Measurements from ENCODE around the gene VANGL1. TPM values are rescaled to one million over a fixed set of nuclear protein-coding genes. Genes with fewer than 3 reads are reported as not detected.

Gene VANGL1
- total RNA-seq, 3 donors from 2014 or later = 15.6 to 21.7 (median 17.9) TPM

DNA sequence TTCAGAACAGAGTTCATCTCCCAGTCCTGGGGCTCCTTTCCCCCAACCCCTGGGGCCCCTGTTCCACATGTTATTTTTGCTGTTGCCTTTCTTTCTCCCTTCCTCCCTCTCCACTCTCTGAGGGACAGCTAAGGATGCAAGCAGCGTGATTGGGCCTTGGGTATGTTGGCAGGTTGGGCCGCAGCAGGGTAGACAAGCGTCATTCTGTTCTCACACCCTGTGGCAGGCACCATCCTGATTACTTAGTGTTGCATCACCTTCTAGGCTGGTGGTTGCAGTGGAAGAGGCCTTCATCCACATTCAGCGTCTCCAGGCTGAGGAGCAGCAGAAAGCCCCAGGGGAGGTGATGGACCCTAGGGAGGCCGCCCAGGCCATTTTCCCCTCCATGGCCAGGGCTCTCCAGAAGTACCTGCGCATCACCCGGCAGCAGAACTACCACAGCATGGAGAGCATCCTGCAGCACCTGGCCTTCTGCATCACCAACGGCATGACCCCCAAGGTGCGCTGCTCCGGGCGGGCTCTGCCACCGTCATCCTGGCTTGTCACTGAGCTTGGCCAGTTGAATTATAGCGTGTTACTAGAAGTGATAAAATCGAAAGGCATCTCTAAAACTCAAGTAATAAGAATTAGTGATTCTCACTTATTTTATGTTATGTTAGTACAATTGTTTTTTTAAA is 43.4 kb downstream of the VANGL1 start:
- H3K4me3 ChIP-seq = no peak overlapping the region
- DNase-seq (no peak), ATAC-seq (no peak)
- H3K9me3 ChIP-seq = no peaks in the 10 kb centered on the region
- H3K4me1 ChIP-seq (ENCODE audit: low read depth) = no peaks in the 10 kb centered on the region
- H3K36me3 ChIP-seq (ENCODE audit: low read depth) = peaks cover 3% of the 10 kb centered on the region
- TF ChIP-seq, protein P1, sequence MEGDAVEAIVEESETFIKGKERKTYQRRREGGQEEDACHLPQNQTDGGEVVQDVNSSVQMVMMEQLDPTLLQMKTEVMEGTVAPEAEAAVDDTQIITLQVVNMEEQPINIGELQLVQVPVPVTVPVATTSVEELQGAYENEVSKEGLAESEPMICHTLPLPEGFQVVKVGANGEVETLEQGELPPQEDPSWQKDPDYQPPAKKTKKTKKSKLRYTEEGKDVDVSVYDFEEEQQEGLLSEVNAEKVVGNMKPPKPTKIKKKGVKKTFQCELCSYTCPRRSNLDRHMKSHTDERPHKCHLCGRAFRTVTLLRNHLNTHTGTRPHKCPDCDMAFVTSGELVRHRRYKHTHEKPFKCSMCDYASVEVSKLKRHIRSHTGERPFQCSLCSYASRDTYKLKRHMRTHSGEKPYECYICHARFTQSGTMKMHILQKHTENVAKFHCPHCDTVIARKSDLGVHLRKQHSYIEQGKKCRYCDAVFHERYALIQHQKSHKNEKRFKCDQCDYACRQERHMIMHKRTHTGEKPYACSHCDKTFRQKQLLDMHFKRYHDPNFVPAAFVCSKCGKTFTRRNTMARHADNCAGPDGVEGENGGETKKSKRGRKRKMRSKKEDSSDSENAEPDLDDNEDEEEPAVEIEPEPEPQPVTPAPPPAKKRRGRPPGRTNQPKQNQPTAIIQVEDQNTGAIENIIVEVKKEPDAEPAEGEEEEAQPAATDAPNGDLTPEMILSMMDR (IDR thresholded peaks at IDR 0.05) = no peak
- intact Hi-C loops (cut with DNase I, micrococcal nuclease) = no loop called here

DNA sequence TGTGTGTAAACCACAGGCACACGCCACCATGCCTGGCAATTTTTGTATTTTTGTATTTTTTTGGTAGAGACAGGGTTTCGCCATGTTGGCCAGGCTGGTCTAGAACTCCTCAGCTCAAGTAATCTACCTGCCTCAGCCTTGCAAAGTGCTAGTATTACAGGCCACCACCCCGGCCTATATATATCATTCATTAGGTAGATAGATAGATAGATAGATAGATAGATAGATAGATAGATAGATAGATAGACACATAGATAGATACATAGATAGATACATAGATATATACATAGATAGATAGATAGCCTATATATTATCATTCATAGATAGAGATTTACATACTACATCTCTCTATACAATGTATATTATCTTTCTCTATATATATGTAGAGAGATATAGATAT is 46.0 kb downstream of the VANGL1 start:
- no peak for DNase-seq
- H3K4me3 ChIP-seq = no peak overlapping the region
- H3K4me1 ChIP-seq (ENCODE audit: low read depth) = no peaks in the 10 kb centered on the region
- H3K9me3 ChIP-seq = no peaks in the 10 kb centered on the region
- intact Hi-C loops (cut with DNase I, micrococcal nuclease) = no loop called here
- no peak for ATAC-seq
- H3K36me3 ChIP-seq (ENCODE audit: low read depth) = peaks cover 3% of the 10 kb centered on the region
- TF ChIP-seq, protein P1 (IDR thresholded peaks at IDR 0.05) = no peak

DNA sequence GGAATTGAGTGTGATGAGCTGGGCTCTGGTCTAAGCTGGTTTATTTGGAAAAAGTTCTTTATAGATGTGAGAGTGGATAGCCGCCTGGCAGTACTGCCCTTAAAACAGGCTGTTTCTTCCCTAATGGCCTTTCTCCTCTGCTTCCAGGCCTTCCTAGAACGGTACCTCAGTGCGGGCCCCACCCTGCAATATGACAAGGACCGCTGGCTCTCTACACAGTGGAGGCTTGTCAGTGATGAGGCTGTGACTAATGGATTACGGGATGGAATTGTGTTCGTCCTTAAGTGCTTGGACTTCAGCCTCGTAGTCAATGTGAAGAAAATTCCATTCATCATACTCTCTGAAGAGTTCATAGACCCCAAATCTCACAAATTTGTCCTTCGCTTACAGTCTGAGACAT is 49.2 kb downstream of the VANGL1 start:
- intact Hi-C loops (cut with DNase I, micrococcal nuclease) = no loop called here
- DNase-seq (no peak), ATAC-seq (no peak)
- H3K36me3 ChIP-seq (ENCODE audit: low read depth) = no peaks in the 10 kb centered on the region
- TF ChIP-seq, protein P1 (IDR thresholded peaks at IDR 0.05) = no peak
- H3K4me1 ChIP-seq (ENCODE audit: low read depth) = no peaks in the 10 kb centered on the region
- H3K9me3 ChIP-seq = no peaks in the 10 kb centered on the region
- no peak overlapping the region for H3K4me3 ChIP-seq

DNA sequence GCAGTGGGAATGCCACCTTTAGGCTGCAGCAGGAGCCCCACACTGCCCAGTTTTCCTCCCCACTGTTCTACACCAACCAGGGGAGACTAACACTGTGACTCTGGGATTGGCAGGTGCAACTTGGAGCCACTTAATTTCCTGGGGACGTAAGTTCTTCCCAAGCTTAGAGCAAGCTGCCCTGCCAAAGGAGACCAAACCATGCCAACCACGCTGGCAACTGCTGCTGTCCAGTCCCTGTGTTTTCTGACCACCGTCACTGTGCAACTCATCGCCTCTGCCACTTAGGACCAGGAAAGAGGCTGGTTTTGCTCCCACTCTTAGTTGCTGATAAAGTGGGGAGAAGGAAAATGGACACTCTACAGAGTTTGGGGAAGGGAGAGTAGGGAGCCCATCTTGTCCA is 50.5 kb downstream of the VANGL1 start:
- H3K4me1 ChIP-seq (ENCODE audit: low read depth) = no peaks in the 10 kb centered on the region
- no peaks in the 10 kb centered on the region for H3K36me3 ChIP-seq (ENCODE audit: low read depth)
- TF ChIP-seq, protein P1 (IDR thresholded peaks at IDR 0.05) = no peak
- no peak overlapping the region for H3K4me3 ChIP-seq
- H3K9me3 ChIP-seq = no peaks in the 10 kb centered on the region
- ATAC-seq (no peak), DNase-seq (no peak)
- intact Hi-C loops (cut with DNase I, micrococcal nuclease) = no loop called here

DNA sequence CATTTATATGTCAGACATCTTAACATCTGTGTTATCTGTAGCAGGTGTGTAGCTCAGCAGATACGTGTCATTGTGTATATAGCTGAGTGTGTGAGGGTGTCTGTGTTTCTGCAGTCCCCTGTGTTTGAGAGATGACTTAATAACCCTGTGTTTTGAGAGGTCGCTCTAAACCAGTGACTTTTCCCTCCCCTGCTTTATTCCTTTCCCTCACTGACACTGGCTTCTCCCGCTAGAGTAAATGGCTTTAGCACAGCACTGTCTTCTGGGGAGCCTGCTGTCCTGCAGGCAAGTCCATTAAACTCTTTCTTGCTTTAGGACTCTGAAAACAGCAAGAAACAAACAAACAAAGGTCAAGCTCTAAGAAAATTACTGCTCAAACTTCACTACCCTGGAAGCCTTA is 53.0 kb downstream of the VANGL1 start:
- Histone ChIP-seq H3K36me3 (ENCODE audit: low read depth) (no peaks in the 10 kb centered on the region), H3K9me3 (no peaks in the 10 kb centered on the region), H3K4me3 (no peak overlapping the region), H3K4me1 (ENCODE audit: low read depth) (no peaks in the 10 kb centered on the region)
- DNase-seq (no peak), ATAC-seq (no peak)
- TF ChIP-seq, protein P1 (IDR thresholded peaks at IDR 0.05) = no peak
- intact Hi-C loops (cut with DNase I, micrococcal nuclease) = no loop called here

DNA sequence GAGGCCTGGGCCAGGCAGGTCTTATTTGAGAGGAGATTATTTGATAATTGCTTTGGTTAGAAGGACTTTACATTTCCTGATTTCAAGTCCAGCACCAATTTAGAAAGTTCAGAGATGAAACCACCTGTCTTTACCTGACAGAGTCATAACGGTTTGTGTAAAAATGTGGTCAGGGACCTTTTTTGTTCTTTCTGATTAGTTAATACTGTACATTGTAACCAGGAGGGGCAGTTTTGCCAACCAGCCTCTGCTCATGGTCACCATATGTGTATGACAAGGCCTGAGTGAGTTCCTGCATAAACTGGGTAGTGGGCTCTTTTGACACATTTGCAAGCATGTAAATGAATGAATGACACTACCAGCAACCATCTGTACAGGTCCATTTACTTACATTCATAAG is 55.8 kb downstream of the VANGL1 start:
- TF ChIP-seq, protein P1 (IDR thresholded peaks at IDR 0.05) = no peak
- ATAC-seq (no peak), DNase-seq (no peak)
- no peak overlapping the region for H3K4me3 ChIP-seq
- intact Hi-C loops (cut with DNase I, micrococcal nuclease) = no loop called here
- H3K36me3 ChIP-seq (ENCODE audit: low read depth) = no peaks in the 10 kb centered on the region
- H3K9me3 ChIP-seq = no peaks in the 10 kb centered on the region
- no peaks in the 10 kb centered on the region for H3K4me1 ChIP-seq (ENCODE audit: low read depth)

All from mucosa of descending colon (tissue), 3 donors.